ENCODE measurements around the gene CCNY. TPM values are rescaled to one million over a fixed set of nuclear protein-coding genes. Genes with fewer than 3 reads are reported as not detected.
A peak's percentile ranks its signal among the peaks of the same experiment; 100 is the strongest.

The CCNY gene
- total and polyA plus RNA-seq, 8 donors, result 60.9 to 87.6 (median 81.7) TPM

GRCh38 chr10:35331894-35332640 lies 4.2 kb upstream of the CCNY start:
- H3K27ac ChIP-seq, result peak overlapping the region; percentile 51 to 66
- ATAC-seq (peak; percentile 64), DNase-seq (no peak)
- H3K9me3 ChIP-seq, result no peaks in the 10 kb centered on the region
- H3K4me3 ChIP-seq, result no peak overlapping the region
- intact Hi-C loops (cut with DNase I), result no loop called here
- no peaks in the 10 kb centered on the region for H3K27me3 ChIP-seq
- no peaks in the 10 kb centered on the region for H3K36me3 ChIP-seq
- peaks cover 11 to 37% of the 10 kb centered on the region in 2 donors for H3K4me1 ChIP-seq
- no peak for TF ChIP-seq CTCF (IDR thresholded peaks at IDR 0.05)

- TF ChIP-seq CTCF (IDR thresholded peaks at IDR 0.05), result no peak
- ATAC-seq, result no peak
- intact Hi-C loops (cut with DNase I), result no loop called here
- Histone ChIP-seq H3K27ac (no peak overlapping the region), H3K36me3 (no peaks in the 10 kb centered on the region), H3K4me1 (peaks cover 21 to 55% of the 10 kb centered on the region in 2 donors), H3K4me3 (peak overlapping the region in 1 of 2 donors; percentile 87), H3K9me3 (no peaks in the 10 kb centered on the region), H3K27me3 (no peaks in the 10 kb centered on the region)
- DNase-seq, result no peak
Observed at GRCh38 chr10:35334297-35334696, 2.0 kb upstream of the CCNY start.

- H3K36me3 ChIP-seq, result no peaks in the 10 kb centered on the region
- DNase-seq (peak in 1 of 4 donors; percentile 79), ATAC-seq (peak; percentile 8)
- H3K27me3 ChIP-seq, result no peaks in the 10 kb centered on the region
- no peaks in the 10 kb centered on the region for H3K9me3 ChIP-seq
- no peak for TF ChIP-seq CTCF (IDR thresholded peaks at IDR 0.05)
- peak overlapping the region; percentile 84 to 87 for H3K27ac ChIP-seq
- intact Hi-C loops (cut with DNase I), result no loop called here
- peak overlapping the region; percentile 87 to 90 for H3K4me3 ChIP-seq
- H3K4me1 ChIP-seq, result peaks cover 22 to 66% of the 10 kb centered on the region in 2 donors
Observed at GRCh38 chr10:35335133-35336083, 901 bp upstream of the CCNY start.

GRCh38 chr10:35336921-35337823 lies 863 bp downstream of the CCNY start:
- peak; percentile 29 for ATAC-seq
- H3K4me3 ChIP-seq, result peak overlapping the region; percentile 77 to 87
- no peaks in the 10 kb centered on the region for H3K9me3 ChIP-seq
- intact Hi-C loops (cut with DNase I), result no loop called here
- peak overlapping the region; percentile 67 to 79 for H3K27ac ChIP-seq
- TF ChIP-seq CTCF (IDR thresholded peaks at IDR 0.05), result no peak
- H3K27me3 ChIP-seq, result no peaks in the 10 kb centered on the region
- DNase-seq, result peak in 3 of 4 donors; percentile 18 to 87 (median 48)
- H3K4me1 ChIP-seq, result peaks cover 27 to 79% of the 10 kb centered on the region in 2 donors
- H3K36me3 ChIP-seq, result no peaks in the 10 kb centered on the region
